C4-2B (cell line): ENCODE measurements around the gene NMBR.

Experiments
- ZFX ChIP-seq: fragments of 450-650 bp; IDR thresholded peaks from 2 replicates; pipeline ENCODE4 v1.6.1; 2017
- TF ChIP-seq, protein P1 (sequence below): fragments of 450-650 bp; conservative IDR thresholded peaks from 2 replicates; pipeline ENCODE4 v1.5.1; 2017; ENCODE audit warnings: mild to moderate bottlenecking

DNA sequence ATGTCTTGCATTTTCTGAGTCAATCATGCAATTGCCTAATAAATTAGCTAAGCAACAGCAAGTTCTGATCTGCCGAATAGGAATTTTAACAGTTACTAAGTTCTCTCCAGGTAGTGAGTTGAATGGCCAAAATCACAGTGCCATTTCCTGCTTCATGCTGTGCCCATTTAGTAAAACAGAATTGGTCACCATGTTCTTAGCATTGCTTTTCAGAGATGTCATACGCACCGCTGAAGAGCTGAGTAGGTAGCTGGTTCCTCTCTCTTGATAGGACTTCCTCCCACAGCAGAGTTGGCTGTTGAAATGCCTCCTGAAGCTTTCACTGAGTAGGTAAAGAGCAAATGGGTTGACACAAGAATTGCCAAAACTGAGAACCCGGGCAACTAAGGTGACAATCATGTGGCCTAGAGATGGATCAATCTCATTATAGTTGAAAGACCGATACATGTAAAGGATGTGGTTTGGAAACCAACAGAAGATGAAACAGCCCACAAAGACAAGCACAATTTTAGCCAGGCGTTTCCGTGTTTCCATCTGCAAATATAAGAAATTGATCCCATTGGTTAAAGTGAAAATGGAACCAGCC is 71.3 kb downstream of the NMBR start:
- TF ChIP-seq, protein P1, sequence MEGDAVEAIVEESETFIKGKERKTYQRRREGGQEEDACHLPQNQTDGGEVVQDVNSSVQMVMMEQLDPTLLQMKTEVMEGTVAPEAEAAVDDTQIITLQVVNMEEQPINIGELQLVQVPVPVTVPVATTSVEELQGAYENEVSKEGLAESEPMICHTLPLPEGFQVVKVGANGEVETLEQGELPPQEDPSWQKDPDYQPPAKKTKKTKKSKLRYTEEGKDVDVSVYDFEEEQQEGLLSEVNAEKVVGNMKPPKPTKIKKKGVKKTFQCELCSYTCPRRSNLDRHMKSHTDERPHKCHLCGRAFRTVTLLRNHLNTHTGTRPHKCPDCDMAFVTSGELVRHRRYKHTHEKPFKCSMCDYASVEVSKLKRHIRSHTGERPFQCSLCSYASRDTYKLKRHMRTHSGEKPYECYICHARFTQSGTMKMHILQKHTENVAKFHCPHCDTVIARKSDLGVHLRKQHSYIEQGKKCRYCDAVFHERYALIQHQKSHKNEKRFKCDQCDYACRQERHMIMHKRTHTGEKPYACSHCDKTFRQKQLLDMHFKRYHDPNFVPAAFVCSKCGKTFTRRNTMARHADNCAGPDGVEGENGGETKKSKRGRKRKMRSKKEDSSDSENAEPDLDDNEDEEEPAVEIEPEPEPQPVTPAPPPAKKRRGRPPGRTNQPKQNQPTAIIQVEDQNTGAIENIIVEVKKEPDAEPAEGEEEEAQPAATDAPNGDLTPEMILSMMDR: no peak
- no peak for TF ChIP-seq ZFX
